Astrocyte of the spinal cord (primary cell): Measurements from ENCODE around the gene RAB14.
A peak's percentile ranks its signal among the peaks of the same experiment; 100 is the strongest.

Source experiments
- DNase-seq: peaks from one replicate; pipeline ENCODE4 v3.0.0; 2011; ENCODE audit warnings: low read depth, low spot score
- H3K4me3 ChIP-seq: 2 replicates; pipeline ENCODE4 v1.5.1; 2011; ENCODE audit warnings: low read depth, mild to moderate bottlenecking, low read length, moderate library complexity
- CTCF ChIP-seq: IDR thresholded peaks from 2 replicates; pipeline ENCODE4 v1.5.1; 2012; ENCODE audit warnings: low read depth, mild to moderate bottlenecking, low read length, inconsistent platforms
- in situ Hi-C: cut with HindIII; loops from 2 replicates; pipeline ENCODE4 v1.10.0; 2017; ENCODE audit warnings: low sequenced_read_pairs

RAB14 gene

GRCh38 chr9:121204121-121204520 is 2.5 kb upstream of the RAB14 start:
- no peak for DNase-seq
- H3K4me3 ChIP-seq, result no peak overlapping the region
- TF ChIP-seq CTCF, result no peak
- in situ Hi-C loops, result no loop called here

- no peak for DNase-seq
- peak overlapping the region; percentile 78 for H3K4me3 ChIP-seq
- in situ Hi-C loops, result no loop called here
- TF ChIP-seq CTCF, result no peak
Observed at GRCh38 chr9:121201045-121201737, 478 bp downstream of the RAB14 start.

GRCh38 chr9:121200356-121200755 is 1.3 kb downstream of the RAB14 start:
- peak overlapping the region; percentile 78 for H3K4me3 ChIP-seq
- no peak for DNase-seq
- no peak for TF ChIP-seq CTCF
- in situ Hi-C loops, result no loop called here

- in situ Hi-C loops, result no loop called here
- peak overlapping the region; percentile 78 for H3K4me3 ChIP-seq
- no peak for TF ChIP-seq CTCF
- no peak for DNase-seq
Observed at GRCh38 chr9:121199921-121200320, 1.7 kb downstream of the RAB14 start.

GRCh38 chr9:121198512-121199042 is 3.1 kb downstream of the RAB14 start:
- no peak for TF ChIP-seq CTCF
- in situ Hi-C loops, result no loop called here
- no peak for DNase-seq
- H3K4me3 ChIP-seq, result no peak overlapping the region

- DNase-seq, result no peak
- H3K4me3 ChIP-seq, result no peak overlapping the region
- in situ Hi-C loops, result no loop called here
- TF ChIP-seq CTCF, result no peak
Observed at GRCh38 chr9:121197132-121197531, 4.5 kb downstream of the RAB14 start.

- TF ChIP-seq CTCF, result no peak
- DNase-seq, result no peak
- H3K4me3 ChIP-seq, result no peak overlapping the region
- in situ Hi-C loops, result no loop called here
Observed at GRCh38 chr9:121196389-121196788, 5.3 kb downstream of the RAB14 start.
